ENCODE data around the gene DICER1.

DICER1 gene

DNA sequence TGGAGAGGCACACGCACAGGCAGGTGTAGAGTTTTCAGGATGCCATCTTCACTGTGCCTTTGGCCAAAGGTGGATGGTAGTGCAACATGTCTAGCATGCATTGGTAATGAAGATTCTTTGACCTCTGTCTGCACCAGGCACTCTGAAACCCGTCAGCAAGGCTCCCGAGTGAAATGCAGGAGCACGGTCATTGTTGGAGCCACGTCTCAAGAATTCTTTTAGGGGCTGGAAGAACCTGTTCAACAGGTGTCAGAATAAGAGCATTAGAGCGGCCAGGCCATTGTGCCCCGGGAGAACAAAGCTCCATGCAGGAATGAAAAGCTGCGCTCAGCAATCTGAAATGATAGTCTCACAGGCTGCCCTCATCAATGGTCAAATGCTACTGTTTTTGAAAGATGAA lies 40.2 kb upstream of the DICER1 start:
- no peak overlapping the region for H3K4me3 ChIP-seq (ENCODE audit: low read depth, low read length)
- no peak for DNase-seq (ENCODE audit: low read depth)
- in situ Hi-C loops (cut with HindIII; ENCODE audit: low sequenced_read_pairs), result no loop called here
- TF ChIP-seq, protein P1, sequence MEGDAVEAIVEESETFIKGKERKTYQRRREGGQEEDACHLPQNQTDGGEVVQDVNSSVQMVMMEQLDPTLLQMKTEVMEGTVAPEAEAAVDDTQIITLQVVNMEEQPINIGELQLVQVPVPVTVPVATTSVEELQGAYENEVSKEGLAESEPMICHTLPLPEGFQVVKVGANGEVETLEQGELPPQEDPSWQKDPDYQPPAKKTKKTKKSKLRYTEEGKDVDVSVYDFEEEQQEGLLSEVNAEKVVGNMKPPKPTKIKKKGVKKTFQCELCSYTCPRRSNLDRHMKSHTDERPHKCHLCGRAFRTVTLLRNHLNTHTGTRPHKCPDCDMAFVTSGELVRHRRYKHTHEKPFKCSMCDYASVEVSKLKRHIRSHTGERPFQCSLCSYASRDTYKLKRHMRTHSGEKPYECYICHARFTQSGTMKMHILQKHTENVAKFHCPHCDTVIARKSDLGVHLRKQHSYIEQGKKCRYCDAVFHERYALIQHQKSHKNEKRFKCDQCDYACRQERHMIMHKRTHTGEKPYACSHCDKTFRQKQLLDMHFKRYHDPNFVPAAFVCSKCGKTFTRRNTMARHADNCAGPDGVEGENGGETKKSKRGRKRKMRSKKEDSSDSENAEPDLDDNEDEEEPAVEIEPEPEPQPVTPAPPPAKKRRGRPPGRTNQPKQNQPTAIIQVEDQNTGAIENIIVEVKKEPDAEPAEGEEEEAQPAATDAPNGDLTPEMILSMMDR (IDR thresholded peaks at IDR 0.05; ENCODE audit: low read depth, low read length, missing control alignments), result no peak

GRCh38 chr14:95196826-95197545 lies 39.7 kb upstream of the DICER1 start:
- in situ Hi-C loops (cut with HindIII; ENCODE audit: low sequenced_read_pairs), result no loop called here
- TF ChIP-seq, protein P1 (IDR thresholded peaks at IDR 0.05; ENCODE audit: low read depth, low read length, missing control alignments), result no peak
- no peak overlapping the region for H3K4me3 ChIP-seq (ENCODE audit: low read depth, low read length)
- no peak for DNase-seq (ENCODE audit: low read depth)

GRCh38 chr14:95196268-95196667 lies 38.9 kb upstream of the DICER1 start:
- in situ Hi-C loops (cut with HindIII; ENCODE audit: low sequenced_read_pairs), result no loop called here
- no peak overlapping the region for H3K4me3 ChIP-seq (ENCODE audit: low read depth, low read length)
- TF ChIP-seq, protein P1 (IDR thresholded peaks at IDR 0.05; ENCODE audit: low read depth, low read length, missing control alignments), result no peak
- DNase-seq (ENCODE audit: low read depth), result no peak

- TF ChIP-seq, protein P1 (IDR thresholded peaks at IDR 0.05; ENCODE audit: low read depth, low read length, missing control alignments), result no peak
- no peak for DNase-seq (ENCODE audit: low read depth)
- in situ Hi-C loops (cut with HindIII; ENCODE audit: low sequenced_read_pairs), result no loop called here
- H3K4me3 ChIP-seq (ENCODE audit: low read depth, low read length), result no peak overlapping the region
Observed at GRCh38 chr14:95195031-95195430, 37.7 kb upstream of the DICER1 start.

DNA sequence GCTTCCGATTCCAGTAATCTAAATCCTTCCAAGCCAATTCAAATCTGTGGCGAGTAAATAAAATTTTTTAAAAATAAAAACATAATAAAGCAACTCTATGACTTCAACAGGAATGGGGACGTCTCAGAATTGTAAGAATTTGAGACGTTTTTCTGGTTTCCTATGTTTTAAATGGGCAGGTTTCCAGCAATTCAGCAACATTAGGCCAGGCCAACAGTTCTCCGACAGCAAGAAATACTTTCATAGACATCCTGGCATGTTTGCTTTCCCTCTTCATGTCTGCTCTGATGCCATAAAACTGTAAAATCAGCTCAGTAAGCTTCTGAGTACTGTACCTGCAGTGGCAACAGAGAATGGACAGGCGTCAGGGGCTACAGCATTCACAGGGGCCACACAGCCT lies 35.8 kb upstream of the DICER1 start:
- in situ Hi-C loops (cut with HindIII; ENCODE audit: low sequenced_read_pairs), result no loop called here
- TF ChIP-seq, protein P1 (IDR thresholded peaks at IDR 0.05; ENCODE audit: low read depth, low read length, missing control alignments), result no peak
- no peak for DNase-seq (ENCODE audit: low read depth)

DNA sequence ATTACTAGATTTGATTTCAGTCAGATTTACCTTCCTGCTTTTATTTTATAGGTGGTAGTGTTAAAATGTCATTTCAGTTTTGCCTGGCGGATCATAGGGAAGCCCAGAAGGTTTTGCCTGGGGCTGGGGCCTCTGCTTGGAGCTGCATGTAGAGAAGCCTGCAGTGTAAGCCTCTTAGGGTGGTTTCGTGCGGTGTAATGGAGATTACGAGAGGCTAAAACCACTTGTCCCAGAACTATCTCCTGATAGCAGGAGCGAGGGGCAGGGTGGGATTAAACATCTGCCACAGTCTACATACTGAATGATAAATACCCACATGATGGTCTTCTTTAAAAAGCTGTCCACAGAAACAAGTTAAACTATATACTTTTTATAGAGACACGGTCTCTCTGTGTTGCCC lies 35.0 kb upstream of the DICER1 start:
- no peak for DNase-seq (ENCODE audit: low read depth)
- TF ChIP-seq, protein P1 (IDR thresholded peaks at IDR 0.05; ENCODE audit: low read depth, low read length, missing control alignments), result no peak
- in situ Hi-C loops (cut with HindIII; ENCODE audit: low sequenced_read_pairs), result no loop called here
- no peak overlapping the region for H3K4me3 ChIP-seq (ENCODE audit: low read depth, low read length)

More for the DNA sequence above, 35.8 kb upstream of the DICER1 start:
- no peak overlapping the region for H3K4me3 ChIP-seq (ENCODE audit: low read depth, low read length)
